ENCODE results near the gene SAA1. TPM values are rescaled to one million over a fixed set of nuclear protein-coding genes. Genes with fewer than 3 reads are reported as not detected.
A peak's percentile ranks its signal among the peaks of the same experiment; 100 is the strongest.
"Not testable (repeated sequence)": the region's sequence is repeated elsewhere in the genome, so short reads cannot be mapped to it uniquely, and the experiment has no call there.

Gene SAA1
- total RNA-seq, 2 donors from 2014 or later = 64.1 TPM; not detected in 1

DNA sequence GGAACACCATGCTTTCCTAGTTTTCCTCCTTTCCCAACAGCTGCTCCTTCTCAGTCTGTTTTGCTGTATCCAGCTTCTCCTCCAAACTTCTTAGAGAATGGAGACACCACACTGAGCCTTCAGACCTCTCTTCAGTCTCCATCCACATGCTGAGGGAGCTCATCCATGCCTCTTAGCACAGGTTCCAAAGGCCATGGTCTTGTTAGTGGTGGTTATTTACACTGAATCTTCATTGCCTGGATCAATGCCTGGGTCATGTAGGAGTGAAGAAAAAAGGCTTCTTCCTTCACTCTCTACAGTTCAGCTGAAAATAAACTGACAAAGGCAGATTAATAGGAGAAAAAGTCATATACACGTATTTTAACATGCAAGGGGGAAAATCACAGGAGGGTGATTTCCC, 26.4 kb upstream of the SAA1 start:
- 86% methylated on average over 1 of the region's 1 CpG for WGBS
- Histone ChIP-seq H3K4me1 (replicated peaks) (no peaks in the 10 kb centered on the region), H3K27ac (no peak overlapping the region), H3K36me3 (no peaks in the 10 kb centered on the region), H3K27me3 (replicated peaks; ENCODE audit: insufficient read depth) (no peaks in the 10 kb centered on the region), H3K4me3 (no peak overlapping the region), H3K9me3 (no peaks in the 10 kb centered on the region)
- TF ChIP-seq POLR2A (IDR thresholded peaks at IDR 0.05) (no peak), CTCF (IDR thresholded peaks at IDR 0.05) (no peak), POLR2AphosphoS5 (IDR thresholded peaks at IDR 0.05) (no peak)
- intact Hi-C loops (cut with DNase I) = no loop called here
- DNase-seq (ENCODE audit: low spot score) = no peak

DNA sequence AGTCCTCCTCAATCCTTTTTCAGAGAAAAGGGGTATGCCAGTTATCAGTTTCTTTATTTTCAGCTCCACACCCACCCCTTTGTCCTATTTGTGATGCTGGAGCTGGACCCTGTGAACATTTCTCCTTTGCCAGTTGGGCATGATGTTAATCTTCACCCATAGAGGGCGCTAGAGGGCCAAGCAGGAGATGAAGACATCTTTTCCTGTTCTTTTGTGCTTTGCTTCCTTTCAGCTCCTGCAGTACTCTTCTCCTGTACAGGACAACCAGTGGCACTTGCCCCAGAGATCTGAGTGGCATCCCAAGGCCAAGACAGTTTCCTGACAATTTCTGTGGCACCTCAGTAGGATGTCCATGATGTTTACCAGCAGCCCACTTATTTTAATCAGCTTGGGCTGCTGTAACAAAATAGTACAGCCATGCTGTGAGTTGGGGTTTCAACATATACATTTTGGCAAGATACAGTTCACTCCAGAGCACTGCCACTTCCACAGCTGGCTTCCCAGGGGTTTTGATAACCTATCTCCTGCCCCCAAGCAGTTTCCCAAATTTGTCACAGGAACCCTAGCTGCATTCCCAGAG, 22.2 kb upstream of the SAA1 start:
- WGBS = 4% methylated on average over 1 of the region's 1 CpG
- no peaks in the 10 kb centered on the region for H3K9me3 ChIP-seq
- intact Hi-C loops (cut with DNase I) = no loop called here

DNA sequence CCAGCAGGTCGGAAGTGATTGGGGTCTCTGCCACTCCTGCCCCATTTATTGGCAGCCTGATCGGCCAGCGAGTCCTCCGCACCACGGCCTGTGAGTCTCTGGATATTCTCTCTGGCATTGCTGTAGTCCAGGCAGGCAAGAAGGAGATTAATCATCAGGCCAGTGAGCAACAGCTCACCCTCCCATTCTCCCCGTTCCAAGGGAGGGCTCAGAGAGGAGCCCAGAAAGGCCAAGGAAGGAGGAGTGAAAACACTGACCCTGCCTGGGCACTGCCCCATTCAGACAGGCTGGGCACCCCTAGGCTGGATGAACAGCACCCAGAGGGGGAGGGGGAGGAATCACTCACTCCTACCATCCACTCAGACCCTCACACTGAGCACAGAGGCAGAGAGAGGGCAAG, 20.7 kb upstream of the SAA1 start:
- Histone ChIP-seq H3K9me3 (no peaks in the 10 kb centered on the region), H3K4me3 (no peak overlapping the region), H3K36me3 (no peaks in the 10 kb centered on the region), H3K4me1 (replicated peaks) (no peaks in the 10 kb centered on the region), H3K27ac (no peak overlapping the region), H3K27me3 (replicated peaks; ENCODE audit: insufficient read depth) (no peaks in the 10 kb centered on the region)
- no peak for DNase-seq (ENCODE audit: low spot score)
- intact Hi-C loops (cut with DNase I) = no loop called here
- no peak for TF ChIP-seq CTCF (IDR thresholded peaks at IDR 0.05)
- no peak for TF ChIP-seq POLR2A (IDR thresholded peaks at IDR 0.05)
- TF ChIP-seq POLR2AphosphoS5 (IDR thresholded peaks at IDR 0.05) = no peak
- 78% methylated on average over 6 of the region's 6 CpGs for WGBS

More for the DNA sequence above, 22.2 kb upstream of the SAA1 start:
- no peak overlapping the region for H3K27ac ChIP-seq
- H3K4me1 ChIP-seq (replicated peaks) = no peaks in the 10 kb centered on the region
- H3K27me3 ChIP-seq (replicated peaks; ENCODE audit: insufficient read depth) = no peaks in the 10 kb centered on the region
- peak; percentile 20 for DNase-seq (ENCODE audit: low spot score)
- H3K4me3 ChIP-seq = no peak overlapping the region
- H3K36me3 ChIP-seq = no peaks in the 10 kb centered on the region
- TF ChIP-seq POLR2A (IDR thresholded peaks at IDR 0.05) (no peak), POLR2AphosphoS5 (IDR thresholded peaks at IDR 0.05) (no peak), CTCF (IDR thresholded peaks at IDR 0.05) (peak in 3 of 4 experiments; percentile 22 to 50 (median 41))

- H3K27ac ChIP-seq; H3K4me3 ChIP-seq; H3K36me3 ChIP-seq; H3K9me3 ChIP-seq; intact Hi-C loops (cut with DNase I); H3K27me3 ChIP-seq (replicated peaks; ENCODE audit: insufficient read depth); H3K4me1 ChIP-seq (replicated peaks); DNase-seq (ENCODE audit: low spot score): not testable (repeated sequence)
- WGBS = 79% methylated on average over 11 of the region's 11 CpGs
Measured at GRCh38 chr11:18246379-18247190, 19.5 kb upstream of the SAA1 start.

DNA sequence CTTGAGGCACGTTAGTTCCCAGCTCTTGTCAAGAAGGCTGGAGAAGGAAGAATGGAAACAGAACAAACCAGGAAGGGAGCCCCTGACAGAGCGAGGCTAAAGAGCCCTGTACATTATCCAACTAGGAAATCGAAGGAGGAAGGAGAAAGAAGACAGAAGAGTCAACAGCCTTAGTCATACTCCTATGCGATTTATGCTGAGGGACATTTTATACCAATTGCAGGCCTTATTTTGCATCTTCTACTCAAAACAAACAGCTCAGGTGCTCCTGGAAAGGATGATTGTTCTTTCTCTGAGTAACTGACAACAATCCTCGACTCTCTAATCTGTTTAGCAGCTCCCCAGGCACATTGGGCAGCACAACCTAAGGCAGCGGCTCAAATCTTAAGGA, 18.9 kb upstream of the SAA1 start:
- H3K27ac ChIP-seq; DNase-seq (ENCODE audit: low spot score); H3K4me1 ChIP-seq (replicated peaks); H3K36me3 ChIP-seq; intact Hi-C loops (cut with DNase I); H3K27me3 ChIP-seq (replicated peaks; ENCODE audit: insufficient read depth); H3K4me3 ChIP-seq; H3K9me3 ChIP-seq: not testable (repeated sequence)
- 85% methylated on average over 3 of the region's 6 CpGs for WGBS

- no peak for DNase-seq (ENCODE audit: low spot score)
- Histone ChIP-seq H3K4me3 (no peak within 1 kb of the TSS), H3K27me3 (replicated peaks; ENCODE audit: insufficient read depth) (no peaks in the 10 kb centered on the region), H3K9me3 (no peaks in the 10 kb centered on the region), H3K27ac (no peak within 1 kb of the TSS), H3K4me1 (replicated peaks) (no peaks in the 10 kb centered on the region), H3K36me3 (no peaks in the 10 kb centered on the region)
- 72% methylated on average over 5 of the region's 5 CpGs for WGBS
- no peak for TF ChIP-seq POLR2A (IDR thresholded peaks at IDR 0.05)
- no peak for TF ChIP-seq POLR2AphosphoS5 (IDR thresholded peaks at IDR 0.05)
- TF ChIP-seq CTCF (IDR thresholded peaks at IDR 0.05) = no peak
- intact Hi-C loops (cut with DNase I) = no loop called here
Measured at GRCh38 chr11:18248561-18248960, 17.5 kb upstream of the SAA1 start, which contains the start of gene SAA2. TSS of gene SAA2 (minus strand) at chr11:18248668. CDS start at chr11:18248011, 657 bp downstream.

Measured in prostate gland (tissue), 2 donors.